HepG2 (cell line): ENCODE measurements around the gene ZNF324B. TPM values are rescaled to one million over a fixed set of nuclear protein-coding genes. Genes with fewer than 3 reads are reported as not detected.
A peak's percentile ranks its signal among the peaks of the same experiment; 100 is the strongest.

Source experiments
- ARID2 ChIP-seq: sonication (generic); formaldehyde crosslinking; IDR thresholded peaks from 2 replicates; pipeline ENCODE4 v1.8.1; 2022; ENCODE audit warnings: mild to moderate bottlenecking, missing genetic modification reagents, borderline replicate concordance
- CENPX ChIP-seq: sonication (generic); formaldehyde crosslinking; IDR thresholded peaks from 2 replicates; pipeline ENCODE4 v1.9.0; 2021; ENCODE audit warnings: mild to moderate bottlenecking, missing genetic modification reagents, moderate library complexity
- ELF3 ChIP-seq: IDR thresholded peaks from 2 replicates; pipeline ENCODE4 v1.6.1; 2016; ENCODE audit warnings: missing genetic modification reagents, missing compliant biosample characterization
- FOXA3 ChIP-seq: IDR thresholded peaks from 2 replicates; pipeline ENCODE4 v1.6.1; 2016; ENCODE audit warnings: missing genetic modification reagents, missing compliant biosample characterization
- KMT2B ChIP-seq: IDR thresholded peaks from 2 replicates; pipeline ENCODE4 v1.6.1; 2016; ENCODE audit warnings: missing genetic modification reagents, missing compliant biosample characterization
- NFE2L1 ChIP-seq: sonication (generic); formaldehyde crosslinking; IDR thresholded peaks from 2 replicates; pipeline ENCODE4 v1.4.0; 2020; ENCODE audit warnings: missing genetic modification reagents, mild to moderate bottlenecking, borderline replicate concordance
- PHF5A ChIP-seq: IDR thresholded peaks from one replicate; pipeline ENCODE4 v1.6.1; 2018; ENCODE audit warnings: low read depth, missing genetic modification reagents; ENCODE audit not compliant: unreplicated experiment
- SALL2 ChIP-seq: sonication (generic); formaldehyde crosslinking; IDR thresholded peaks from 2 replicates; pipeline ENCODE4 v1.8.1; 2023; ENCODE audit warnings: mild to moderate bottlenecking, missing genetic modification reagents, inconsistent platforms
- SNRNP70 ChIP-seq: fragments of 200-400 bp; formaldehyde crosslinking; IDR thresholded peaks from 2 replicates; pipeline ENCODE4 v1.6.1; 2017; ENCODE audit warnings: mild to moderate bottlenecking, low read depth, low read length, moderate library complexity
- SP5 ChIP-seq: IDR thresholded peaks from 2 replicates; pipeline ENCODE4 v1.6.1; 2016; ENCODE audit warnings: low read depth, borderline replicate concordance
- TEAD3 ChIP-seq: optimal IDR thresholded peaks from 2 replicates; pipeline ENCODE3; 2016; ENCODE audit warnings: borderline replicate concordance
- ZBTB38 ChIP-seq: sonication (generic); formaldehyde crosslinking; IDR thresholded peaks from 2 replicates; pipeline ENCODE4 v1.5.1; 2020; ENCODE audit warnings: mild to moderate bottlenecking, missing genetic modification reagents
- ZNF260 ChIP-seq: sonication (generic); formaldehyde crosslinking; IDR thresholded peaks from 2 replicates; pipeline ENCODE4 v1.4.0; 2020; ENCODE audit warnings: missing genetic modification reagents, low read depth, mild to moderate bottlenecking, borderline replicate concordance
- ZNF282 ChIP-seq: fragments of 450-650 bp; IDR thresholded peaks from 2 replicates; pipeline ENCODE4 v1.6.1; 2018; ENCODE audit not compliant: partially characterized antibody
- ZNF577 ChIP-seq: sonication (generic); formaldehyde crosslinking; IDR thresholded peaks from 2 replicates; pipeline ENCODE4 v1.4.0; 2020; ENCODE audit warnings: mild to moderate bottlenecking, low read depth, missing genetic modification reagents, borderline replicate concordance
- ZNF713 ChIP-seq: sonication (generic); formaldehyde crosslinking; IDR thresholded peaks from 2 replicates; pipeline ENCODE4 v1.4.0; 2020; ENCODE audit warnings: mild to moderate bottlenecking, missing genetic modification reagents
- ZNF724P ChIP-seq: sonication (generic); formaldehyde crosslinking; IDR thresholded peaks from 2 replicates; pipeline ENCODE4 v1.8.0; 2022; ENCODE audit warnings: missing genetic modification reagents, borderline replicate concordance
- ZNF749 ChIP-seq: sonication (generic); formaldehyde crosslinking; IDR thresholded peaks from 2 replicates; pipeline ENCODE4 v1.8.0; 2022; ENCODE audit warnings: mild to moderate bottlenecking, missing genetic modification reagents, moderate library complexity, borderline replicate concordance
- polyA plus RNA-seq, 8 experiments: library from polyadenylated mRNA; depleted of rRNA in 3 of 8; stranded (reverse) in 7 of 8; unstranded in 1 of 8; fragments of >200 nt; fragmentation: Illumina TruSeq in 4 of 8; extraction: Trizol in 4 of 8; gene quantifications; 2 replicates each; pipeline versions ENCODE4 v1.2.1 to v1.2.3, GENCODE V29; 2011 to 2016; ENCODE audit warnings: low read depth in 4 of 8, missing spikeins in 1 of 8, mixed read lengths in 1 of 8; ENCODE audit not compliant: insufficient read depth in 1 of 8
- total RNA-seq, 5 experiments: library from RNA; depleted of rRNA; stranded (reverse); fragments of >200 nt; fragmentation: Illumina TruSeq; extraction: Trizol; gene quantifications; 2 replicates each; pipeline ENCODE4 v1.2.3, GENCODE V29; 2016; ENCODE audit warnings: low read depth in 1 of 5
- TF ChIP-seq, protein P1 (sequence below): sonication (generic); formaldehyde crosslinking; IDR thresholded peaks from 2 replicates; pipeline ENCODE4 v1.4.0; 2020; ENCODE audit warnings: mild to moderate bottlenecking, missing genetic modification reagents
- TF ChIP-seq, protein P2 (sequence below): sonication (generic); formaldehyde crosslinking; IDR thresholded peaks from 2 replicates; pipeline ENCODE4 v1.4.0; 2020; ENCODE audit warnings: low read depth, mild to moderate bottlenecking, missing genetic modification reagents
- TF ChIP-seq, protein P3 (sequence below): conservative IDR thresholded peaks from 2 replicates; pipeline ENCODE4 v1.6.1; 2018; ENCODE audit warnings: missing genetic modification reagents
- TF ChIP-seq, protein P4 (sequence below): sonication (generic); formaldehyde crosslinking; IDR thresholded peaks from 2 replicates; pipeline ENCODE4 v1.5.0; 2020; ENCODE audit warnings: mild to moderate bottlenecking, missing genetic modification reagents

The ZNF324B gene
- total and polyA plus RNA-seq, 2 of the 13 experiments (the other 11 are each of a cell fraction or from before 2014, with no cell fraction given): 0.53 to 3.0 TPM

DNA sequence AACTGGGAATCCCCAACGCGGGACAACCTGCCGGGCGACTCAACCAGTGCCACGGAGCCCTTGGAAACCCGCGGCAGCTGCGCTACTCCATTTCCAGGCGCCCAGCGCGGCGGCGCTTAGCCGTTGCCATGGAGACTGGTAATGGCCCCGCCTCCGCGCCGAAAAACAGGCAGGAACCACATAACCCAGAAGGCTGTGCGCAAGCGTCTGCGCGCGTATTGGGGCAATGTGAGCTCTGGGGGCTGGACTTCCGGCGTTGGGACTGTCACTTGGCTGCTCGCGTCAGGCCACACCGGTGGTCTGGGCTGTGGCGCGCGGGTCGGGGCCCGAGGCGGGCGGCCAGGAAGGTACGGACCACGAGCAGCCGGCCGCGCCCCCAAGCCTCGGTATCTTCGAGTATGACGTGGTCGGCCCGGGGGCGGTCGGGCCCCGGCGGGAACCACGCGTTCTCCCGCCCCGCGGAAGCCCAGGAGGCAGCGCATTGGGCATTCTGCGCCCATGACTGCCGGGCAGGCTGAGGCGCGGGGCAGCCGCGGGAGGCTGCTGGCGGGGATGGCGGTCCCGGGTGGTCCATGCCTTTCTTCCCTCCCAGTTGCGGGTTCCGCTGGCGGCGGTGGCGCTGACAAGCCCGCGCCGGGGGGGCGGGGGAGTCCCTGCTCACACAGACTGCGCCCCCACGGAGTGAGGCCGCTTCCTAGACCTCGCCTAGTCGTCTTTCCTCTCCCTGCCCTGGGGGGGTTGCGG, at the start of gene ZNF324B (continued):
- TF ChIP-seq, protein P1, sequence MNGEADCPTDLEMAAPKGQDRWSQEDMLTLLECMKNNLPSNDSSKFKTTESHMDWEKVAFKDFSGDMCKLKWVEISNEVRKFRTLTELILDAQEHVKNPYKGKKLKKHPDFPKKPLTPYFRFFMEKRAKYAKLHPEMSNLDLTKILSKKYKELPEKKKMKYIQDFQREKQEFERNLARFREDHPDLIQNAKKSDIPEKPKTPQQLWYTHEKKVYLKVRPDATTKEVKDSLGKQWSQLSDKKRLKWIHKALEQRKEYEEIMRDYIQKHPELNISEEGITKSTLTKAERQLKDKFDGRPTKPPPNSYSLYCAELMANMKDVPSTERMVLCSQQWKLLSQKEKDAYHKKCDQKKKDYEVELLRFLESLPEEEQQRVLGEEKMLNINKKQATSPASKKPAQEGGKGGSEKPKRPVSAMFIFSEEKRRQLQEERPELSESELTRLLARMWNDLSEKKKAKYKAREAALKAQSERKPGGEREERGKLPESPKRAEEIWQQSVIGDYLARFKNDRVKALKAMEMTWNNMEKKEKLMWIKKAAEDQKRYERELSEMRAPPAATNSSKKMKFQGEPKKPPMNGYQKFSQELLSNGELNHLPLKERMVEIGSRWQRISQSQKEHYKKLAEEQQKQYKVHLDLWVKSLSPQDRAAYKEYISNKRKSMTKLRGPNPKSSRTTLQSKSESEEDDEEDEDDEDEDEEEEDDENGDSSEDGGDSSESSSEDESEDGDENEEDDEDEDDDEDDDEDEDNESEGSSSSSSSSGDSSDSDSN (CRISPR knock-in tag): peak; percentile 35; the same call in 1 of the 2 replicates
- TF ChIP-seq SNRNP70 (no peak), KMT2B (CRISPR knock-in tag) (0 out of 2 replicates have a peak, but pooled peaks have one; percentile 51), ZNF577 (CRISPR knock-in tag) (no peak), SALL2 (CRISPR knock-in tag) (peak; percentile 47; the same call in 1 of the 2 replicates), CENPX (CRISPR knock-in tag) (no peak), ZNF713 (CRISPR knock-in tag) (no peak), ZNF260 (CRISPR knock-in tag) (no peak), ARID2 (no peak), ZNF282 (no peak), SP5 (CRISPR knock-in tag) (peak; percentile 65), NFE2L1 (no peak), FOXA3 (no peak), ZNF724P (CRISPR knock-in tag) (peak; percentile 17; the same call in 1 of the 2 replicates), ZBTB38 (CRISPR knock-in tag) (no peak; the same call in 1 of the 2 replicates), ZNF749 (CRISPR knock-in tag) (no peak), TEAD3 (no peak), PHF5A (no peak), ELF3 (CRISPR knock-in tag) (no peak)
- TF ChIP-seq, protein P2, sequence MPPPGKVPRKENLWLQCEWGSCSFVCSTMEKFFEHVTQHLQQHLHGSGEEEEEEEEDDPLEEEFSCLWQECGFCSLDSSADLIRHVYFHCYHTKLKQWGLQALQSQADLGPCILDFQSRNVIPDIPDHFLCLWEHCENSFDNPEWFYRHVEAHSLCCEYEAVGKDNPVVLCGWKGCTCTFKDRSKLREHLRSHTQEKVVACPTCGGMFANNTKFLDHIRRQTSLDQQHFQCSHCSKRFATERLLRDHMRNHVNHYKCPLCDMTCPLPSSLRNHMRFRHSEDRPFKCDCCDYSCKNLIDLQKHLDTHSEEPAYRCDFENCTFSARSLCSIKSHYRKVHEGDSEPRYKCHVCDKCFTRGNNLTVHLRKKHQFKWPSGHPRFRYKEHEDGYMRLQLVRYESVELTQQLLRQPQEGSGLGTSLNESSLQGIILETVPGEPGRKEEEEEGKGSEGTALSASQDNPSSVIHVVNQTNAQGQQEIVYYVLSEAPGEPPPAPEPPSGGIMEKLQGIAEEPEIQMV (CRISPR knock-in tag): no peak
- TF ChIP-seq, protein P3, sequence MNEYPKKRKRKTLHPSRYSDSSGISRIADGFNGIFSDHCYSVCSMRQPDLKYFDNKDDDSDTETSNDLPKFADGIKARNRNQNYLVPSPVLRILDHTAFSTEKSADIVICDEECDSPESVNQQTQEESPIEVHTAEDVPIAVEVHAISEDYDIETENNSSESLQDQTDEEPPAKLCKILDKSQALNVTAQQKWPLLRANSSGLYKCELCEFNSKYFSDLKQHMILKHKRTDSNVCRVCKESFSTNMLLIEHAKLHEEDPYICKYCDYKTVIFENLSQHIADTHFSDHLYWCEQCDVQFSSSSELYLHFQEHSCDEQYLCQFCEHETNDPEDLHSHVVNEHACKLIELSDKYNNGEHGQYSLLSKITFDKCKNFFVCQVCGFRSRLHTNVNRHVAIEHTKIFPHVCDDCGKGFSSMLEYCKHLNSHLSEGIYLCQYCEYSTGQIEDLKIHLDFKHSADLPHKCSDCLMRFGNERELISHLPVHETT (CRISPR knock-in tag): no peak
- TF ChIP-seq, protein P4, sequence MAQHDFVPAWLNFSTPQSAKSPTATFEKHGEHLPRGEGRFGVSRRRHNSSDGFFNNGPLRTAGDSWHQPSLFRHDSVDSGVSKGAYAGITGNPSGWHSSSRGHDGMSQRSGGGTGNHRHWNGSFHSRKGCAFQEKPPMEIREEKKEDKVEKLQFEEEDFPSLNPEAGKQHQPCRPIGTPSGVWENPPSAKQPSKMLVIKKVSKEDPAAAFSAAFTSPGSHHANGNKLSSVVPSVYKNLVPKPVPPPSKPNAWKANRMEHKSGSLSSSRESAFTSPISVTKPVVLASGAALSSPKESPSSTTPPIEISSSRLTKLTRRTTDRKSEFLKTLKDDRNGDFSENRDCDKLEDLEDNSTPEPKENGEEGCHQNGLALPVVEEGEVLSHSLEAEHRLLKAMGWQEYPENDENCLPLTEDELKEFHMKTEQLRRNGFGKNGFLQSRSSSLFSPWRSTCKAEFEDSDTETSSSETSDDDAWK (CRISPR knock-in tag): no peak
